OCI-LY7 (cell line): ENCODE measurements around the gene GALNT17.

Source experiments
- EZH2phosphoT487 ChIP-seq: fragments of 200-600 bp; sonication (generic); IDR thresholded peaks from 2 replicates; pipeline ENCODE4 v1.6.1; 2018; ENCODE audit warnings: low read depth, borderline replicate concordance, mild to moderate bottlenecking, mixed run types, antibody characterized with exemption, low read length, moderate library complexity, mixed read lengths
- TF ChIP-seq, protein P1 (sequence below): fragments of 200-600 bp; sonication (generic); conservative IDR thresholded peaks from 2 replicates; pipeline ENCODE4 v1.5.1; 2014; ENCODE audit warnings: mild to moderate bottlenecking, antibody characterized with exemption, low read length, moderate library complexity, mixed read lengths

DNA sequence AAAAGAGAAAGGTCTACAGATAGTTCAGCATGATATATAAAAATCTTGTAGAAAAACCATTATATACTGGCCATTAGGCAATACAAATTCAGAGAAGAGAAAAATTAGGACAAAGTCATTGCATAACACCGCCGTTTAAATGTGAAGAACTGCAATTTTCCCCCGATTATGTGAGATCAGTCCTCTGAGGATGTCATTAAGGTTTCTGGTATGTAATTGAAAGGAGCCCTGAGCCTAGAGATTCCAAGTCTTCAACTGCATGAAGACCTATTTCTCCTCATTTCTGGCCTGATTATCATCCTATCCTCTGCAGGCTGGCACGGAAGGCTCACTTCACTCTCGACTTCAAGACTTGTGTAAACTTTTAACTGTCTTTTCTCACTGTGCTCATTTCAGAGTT, 395.3 kb downstream of the GALNT17 start:
- TF ChIP-seq, protein P1, sequence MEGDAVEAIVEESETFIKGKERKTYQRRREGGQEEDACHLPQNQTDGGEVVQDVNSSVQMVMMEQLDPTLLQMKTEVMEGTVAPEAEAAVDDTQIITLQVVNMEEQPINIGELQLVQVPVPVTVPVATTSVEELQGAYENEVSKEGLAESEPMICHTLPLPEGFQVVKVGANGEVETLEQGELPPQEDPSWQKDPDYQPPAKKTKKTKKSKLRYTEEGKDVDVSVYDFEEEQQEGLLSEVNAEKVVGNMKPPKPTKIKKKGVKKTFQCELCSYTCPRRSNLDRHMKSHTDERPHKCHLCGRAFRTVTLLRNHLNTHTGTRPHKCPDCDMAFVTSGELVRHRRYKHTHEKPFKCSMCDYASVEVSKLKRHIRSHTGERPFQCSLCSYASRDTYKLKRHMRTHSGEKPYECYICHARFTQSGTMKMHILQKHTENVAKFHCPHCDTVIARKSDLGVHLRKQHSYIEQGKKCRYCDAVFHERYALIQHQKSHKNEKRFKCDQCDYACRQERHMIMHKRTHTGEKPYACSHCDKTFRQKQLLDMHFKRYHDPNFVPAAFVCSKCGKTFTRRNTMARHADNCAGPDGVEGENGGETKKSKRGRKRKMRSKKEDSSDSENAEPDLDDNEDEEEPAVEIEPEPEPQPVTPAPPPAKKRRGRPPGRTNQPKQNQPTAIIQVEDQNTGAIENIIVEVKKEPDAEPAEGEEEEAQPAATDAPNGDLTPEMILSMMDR = no peak
- TF ChIP-seq EZH2phosphoT487 = no peak
